BE2C (cell line): Measurements from ENCODE around the gene IGFBP1.
A peak's percentile ranks its signal among the peaks of the same experiment; 100 is the strongest.
"Not testable (repeated sequence)": the region's sequence is repeated elsewhere in the genome, so short reads cannot be mapped to it uniquely, and the experiment has no call there.

Source experiments
- DNase-seq: peaks from one replicate; pipeline ENCODE4 v3.0.0-alpha.2; 2020
- H3K27me3 ChIP-seq: fragments of 250-450 bp; sonication (Bioruptor Pico); 2 replicates; pipeline ENCODE4 v1.5.1; 2020; ENCODE audit warnings: mild to moderate bottlenecking
- H3K36me3 ChIP-seq: fragments of 250-450 bp; sonication (Bioruptor Pico); 2 replicates; pipeline ENCODE4 v1.5.1; 2020; ENCODE audit warnings: mild to moderate bottlenecking
- H3K4me1 ChIP-seq: fragments of 250-450 bp; sonication (Bioruptor Pico); 2 replicates; pipeline ENCODE4 v1.5.1; 2020
- H3K4me3 ChIP-seq: 2 replicates; pipeline ENCODE4 v1.5.1; 2011; ENCODE audit warnings: low read depth, low read length
- H3K9me3 ChIP-seq: fragments of 250-450 bp; sonication (Bioruptor Pico); 2 replicates; pipeline ENCODE4 v1.5.1; 2020
- CTCF ChIP-seq: IDR thresholded peaks from 2 replicates; pipeline ENCODE4 v1.5.1; 2012; ENCODE audit warnings: mild to moderate bottlenecking, low read depth, low read length

The IGFBP1 gene

DNA sequence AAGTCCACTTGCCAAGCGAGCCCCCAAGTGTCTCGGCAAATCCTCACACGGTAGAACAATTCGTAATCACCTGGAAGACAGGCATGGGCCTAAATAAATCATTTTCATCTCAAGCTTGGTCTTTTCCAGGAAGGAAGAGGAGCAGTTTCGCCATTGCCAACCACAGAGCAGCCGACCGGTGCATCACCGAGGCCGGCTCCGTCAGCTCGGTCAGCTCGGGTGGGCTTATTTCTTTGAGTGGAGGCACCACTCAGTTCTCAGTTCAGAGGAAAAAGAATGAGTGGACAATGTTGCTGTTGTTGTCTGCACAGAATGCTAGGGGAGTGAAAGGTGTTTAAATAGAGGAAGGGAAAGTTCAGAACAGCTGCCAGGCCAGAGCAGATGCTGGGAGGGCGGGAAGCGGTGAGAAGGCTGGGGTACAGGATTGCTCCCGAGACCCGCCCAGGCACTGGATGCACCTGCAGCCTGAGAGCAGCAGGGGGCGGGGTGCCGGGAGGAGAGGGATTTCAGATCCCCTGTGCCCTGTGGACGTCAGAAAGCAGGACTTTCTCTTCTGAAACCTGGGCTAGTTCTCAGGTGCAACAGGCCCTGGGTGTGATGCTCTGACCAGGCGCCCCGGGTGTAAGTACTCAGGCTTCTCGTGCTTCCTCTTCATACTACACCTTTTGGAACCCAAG, 50.5 kb downstream of the IGFBP1 start:
- H3K4me3 ChIP-seq, result no peak overlapping the region
- DNase-seq, result no peak
- TF ChIP-seq CTCF, result peak; percentile 21

GRCh38 chr7:45939574-45939973, 51.3 kb downstream of the IGFBP1 start:
- TF ChIP-seq CTCF, result no peak
- DNase-seq, result no peak
- Histone ChIP-seq H3K36me3 (no peaks in the 10 kb centered on the region), H3K9me3 (no peaks in the 10 kb centered on the region), H3K4me3 (no peak overlapping the region), H3K27me3 (no peaks in the 10 kb centered on the region), H3K4me1 (no peaks in the 10 kb centered on the region)

More for the DNA sequence above, 50.5 kb downstream of the IGFBP1 start:
- Histone ChIP-seq H3K36me3 (no peaks in the 10 kb centered on the region), H3K4me1 (no peaks in the 10 kb centered on the region), H3K27me3 (no peaks in the 10 kb centered on the region), H3K9me3 (no peaks in the 10 kb centered on the region)

DNA sequence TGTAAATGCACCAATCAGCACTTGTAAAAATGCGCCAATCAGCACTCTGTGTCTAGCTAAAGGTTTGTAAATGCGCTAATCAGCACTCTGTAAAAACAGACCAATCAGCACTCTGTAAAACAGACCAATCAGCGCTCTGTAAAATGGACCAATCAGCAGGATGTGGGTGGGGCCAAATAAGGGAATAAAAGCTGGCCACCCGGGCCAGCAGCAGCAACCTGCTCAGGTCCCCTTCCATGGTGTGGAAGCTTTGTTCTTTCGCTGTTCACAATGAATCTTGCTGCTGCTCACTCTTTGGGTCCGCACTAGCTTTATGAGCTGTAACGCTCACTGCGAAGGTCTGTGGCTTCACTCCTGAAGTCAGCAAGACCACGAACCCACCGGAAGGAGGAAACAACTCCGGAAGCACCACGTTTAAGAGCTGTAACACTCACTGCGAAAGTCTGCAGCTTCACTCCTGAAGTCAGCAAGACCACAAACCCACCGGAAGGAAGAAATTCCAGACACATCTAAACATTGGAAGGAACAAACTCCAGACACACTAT, 52.0 kb downstream of the IGFBP1 start:
- H3K4me3 ChIP-seq, H3K36me3 ChIP-seq, H3K9me3 ChIP-seq, H3K4me1 ChIP-seq, DNase-seq, H3K27me3 ChIP-seq: not testable (repeated sequence)

DNA sequence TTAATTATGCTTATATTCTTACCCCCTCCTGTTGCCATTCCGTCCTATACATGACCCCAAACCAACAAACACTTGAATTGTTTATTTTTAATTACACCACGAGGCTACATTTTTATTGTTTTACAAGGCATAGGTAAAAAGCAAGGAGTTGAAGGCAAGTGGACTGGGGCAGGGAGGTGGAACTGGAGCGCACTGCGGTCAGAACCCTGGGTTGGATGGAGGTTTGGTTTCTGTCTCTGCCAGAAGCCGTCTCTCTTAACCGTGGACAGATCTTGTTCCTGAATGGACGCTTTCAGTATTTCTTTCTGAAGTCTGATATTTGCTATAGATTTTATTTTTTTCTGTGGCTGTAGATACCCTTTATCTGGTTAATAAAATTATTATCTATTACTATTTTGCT, 52.7 kb downstream of the IGFBP1 start:
- no peaks in the 10 kb centered on the region for H3K4me1 ChIP-seq
- H3K27me3 ChIP-seq, result no peaks in the 10 kb centered on the region
- no peak for TF ChIP-seq CTCF
- H3K4me3 ChIP-seq, result no peak overlapping the region
- H3K36me3 ChIP-seq, result no peaks in the 10 kb centered on the region
- no peaks in the 10 kb centered on the region for H3K9me3 ChIP-seq
- no peak for DNase-seq
